SKM-1 treated with dmso at 0.1 percent for 144 hours (cell line): ENCODE results near the gene EXOC3L2.
"Not testable (repeated sequence)": the region's sequence is repeated elsewhere in the genome, so short reads cannot be mapped to it uniquely, and the experiment has no call there.

Experiments used
- DNase-seq: peaks from one replicate; lab custom pipeline; 2025; ENCODE audit not compliant: unreplicated experiment; lab: John Stamatoyannopoulos, UW

The EXOC3L2 gene

GRCh38 chr19:45245334-45245787 lies at the start of gene EXOC3L2:
Gene EXOC3L2 (minus strand): TSS chr19:45245407. CDS start chr19:45239045, 6,362 bp downstream.
- no peak for DNase-seq

GRCh38 chr19:45294291-45295029 lies 49.3 kb upstream of the EXOC3L2 start:
- DNase-seq = no peak

GRCh38 chr19:45293682-45294081 lies 48.5 kb upstream of the EXOC3L2 start:
- DNase-seq = no peak

GRCh38 chr19:45291834-45292233 lies 46.6 kb upstream of the EXOC3L2 start:
- no peak for DNase-seq

GRCh38 chr19:45290381-45290931 lies 45.2 kb upstream of the EXOC3L2 start:
- DNase-seq = no peak

- peak; percentile 9 for DNase-seq
These were observed 38.3 kb upstream of the EXOC3L2 start for GRCh38 chr19:45283443-45284033.

GRCh38 chr19:45280471-45280961 lies 35.3 kb upstream of the EXOC3L2 start:
- no peak for DNase-seq

GRCh38 chr19:45279587-45280192 lies 34.5 kb upstream of the EXOC3L2 start:
- no peak for DNase-seq

- DNase-seq = no peak
These were observed 32.9 kb upstream of the EXOC3L2 start for GRCh38 chr19:45278087-45278486.

GRCh38 chr19:45276284-45276687 lies 31.1 kb upstream of the EXOC3L2 start:
- no peak for DNase-seq

- no peak for DNase-seq
These were observed 30.3 kb upstream of the EXOC3L2 start for GRCh38 chr19:45275370-45275971.

GRCh38 chr19:45273521-45273855 lies 28.3 kb upstream of the EXOC3L2 start:
- no peak for DNase-seq

- DNase-seq = no peak
These were observed 26.5 kb upstream of the EXOC3L2 start for GRCh38 chr19:45271735-45272108.

- DNase-seq = no peak
These were observed 26.0 kb upstream of the EXOC3L2 start for GRCh38 chr19:45271098-45271734.

GRCh38 chr19:45269939-45270338 lies 24.7 kb upstream of the EXOC3L2 start:
- not testable (repeated sequence) for DNase-seq

- no peak for DNase-seq
These were observed 22.1 kb upstream of the EXOC3L2 start for GRCh38 chr19:45267296-45267695.

GRCh38 chr19:45265375-45265774 lies 20.2 kb upstream of the EXOC3L2 start:
- no peak for DNase-seq

- no peak for DNase-seq
These were observed 19.6 kb upstream of the EXOC3L2 start for GRCh38 chr19:45264781-45265317.

- DNase-seq = no peak
These were observed 17.8 kb upstream of the EXOC3L2 start for GRCh38 chr19:45263013-45263412.

GRCh38 chr19:45262570-45262969 lies 17.4 kb upstream of the EXOC3L2 start:
- DNase-seq = no peak

GRCh38 chr19:45258862-45259261 lies 13.7 kb upstream of the EXOC3L2 start:
- no peak for DNase-seq
